Dermis blood vessel endothelial cell (primary cell): ENCODE measurements around the gene TSPAN18. TPM values are rescaled to one million over a fixed set of nuclear protein-coding genes. Genes with fewer than 3 reads are reported as not detected.

Source experiments
- DNase-seq: peaks from one replicate; pipeline ENCODE4 v3.0.0; 2010
- total RNA-seq: library from RNA; depleted of rRNA; stranded (reverse); fragments of >200 nt; gene quantifications from 2 replicates; pipeline ENCODE4 v1.2.3, GENCODE V29; 2014

TSPAN18 gene
- total RNA-seq, 1 donor from 2014 or later: 48.3 TPM

DNA sequence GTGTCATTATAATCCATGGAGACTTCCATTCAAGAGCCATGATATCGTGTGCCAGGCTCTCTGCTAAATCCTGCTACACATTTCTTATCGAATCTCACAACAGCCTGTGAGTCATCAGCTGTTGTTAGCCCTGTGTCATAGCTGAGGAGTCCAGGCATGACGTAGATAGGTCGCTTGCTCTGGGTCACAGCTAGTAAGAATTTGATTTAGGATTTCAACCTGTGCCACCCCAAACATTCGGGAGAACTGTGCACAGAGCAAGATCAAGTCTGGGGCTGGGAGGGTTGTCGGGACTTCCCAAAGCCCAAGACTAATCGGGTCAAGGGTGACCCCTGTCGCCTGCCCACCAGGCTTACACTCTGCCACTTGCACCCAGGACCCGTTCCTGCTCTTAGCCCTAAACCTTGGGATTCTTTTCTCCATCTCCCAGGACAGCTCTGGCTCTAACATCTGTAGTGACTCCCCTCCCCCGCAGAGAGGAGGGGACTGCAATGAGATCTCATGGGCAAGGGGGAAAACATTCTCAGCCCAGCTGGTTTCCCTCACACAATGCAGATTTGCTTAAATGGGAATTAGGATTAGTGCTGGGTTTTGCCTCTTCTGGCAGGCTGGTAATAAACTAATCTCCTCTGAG is 34.3 kb downstream of the TSPAN18 start:
- DNase-seq: peak; percentile 92

DNA sequence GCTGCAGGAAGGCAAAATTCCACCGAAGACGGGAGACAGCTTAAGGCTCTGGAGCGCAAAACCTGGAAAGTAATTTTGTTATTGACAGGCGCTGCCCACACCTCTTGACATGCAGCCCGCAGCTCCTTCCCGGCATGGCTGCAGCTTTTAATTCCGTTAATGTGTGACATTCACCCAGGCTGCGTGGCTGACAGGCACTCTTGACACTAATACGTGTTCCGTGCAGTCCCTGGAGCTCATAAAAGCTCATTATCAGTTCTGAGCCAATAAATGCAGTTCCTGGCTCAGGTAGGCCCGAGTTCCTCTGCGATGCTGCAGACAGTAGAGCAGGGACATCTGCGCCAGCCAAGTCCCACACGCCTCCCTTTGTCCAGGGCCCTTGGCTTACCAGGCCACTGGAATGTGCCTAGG is 34.8 kb downstream of the TSPAN18 start:
- DNase-seq: no peak

DNA sequence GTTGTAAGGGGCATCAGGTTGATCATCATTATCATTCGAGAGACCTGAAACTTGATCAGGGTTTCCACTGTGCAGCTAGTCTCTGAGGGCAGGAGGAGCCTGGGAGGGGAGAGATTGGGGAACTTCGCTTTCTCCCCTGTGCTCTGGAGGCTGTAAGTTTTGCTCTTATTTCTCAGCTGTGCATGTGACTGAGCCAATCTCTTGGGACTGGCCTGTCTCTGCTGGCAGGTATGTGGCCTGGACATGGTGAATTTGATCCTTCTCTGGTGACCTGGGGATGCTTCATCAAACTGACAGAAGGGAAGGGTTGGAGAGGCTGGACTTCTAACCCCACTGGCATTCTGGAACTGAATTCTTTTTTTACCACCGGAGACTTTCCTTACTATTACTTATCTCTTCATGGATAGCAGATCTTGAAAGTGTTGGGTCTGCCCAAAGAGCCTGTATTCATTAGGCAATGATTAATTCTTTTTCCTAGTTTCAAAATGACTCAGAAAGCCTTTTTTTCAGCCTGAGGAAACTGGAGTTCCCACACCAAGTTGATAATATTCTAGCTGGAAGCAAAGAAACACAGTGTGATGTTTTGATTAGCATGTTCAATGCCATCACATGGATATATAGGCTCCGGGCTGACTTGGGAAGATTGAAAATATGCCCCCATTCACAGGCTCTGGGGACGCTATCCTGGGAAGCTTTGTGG is 36.5 kb downstream of the TSPAN18 start:
- DNase-seq: peak; percentile 53

DNA sequence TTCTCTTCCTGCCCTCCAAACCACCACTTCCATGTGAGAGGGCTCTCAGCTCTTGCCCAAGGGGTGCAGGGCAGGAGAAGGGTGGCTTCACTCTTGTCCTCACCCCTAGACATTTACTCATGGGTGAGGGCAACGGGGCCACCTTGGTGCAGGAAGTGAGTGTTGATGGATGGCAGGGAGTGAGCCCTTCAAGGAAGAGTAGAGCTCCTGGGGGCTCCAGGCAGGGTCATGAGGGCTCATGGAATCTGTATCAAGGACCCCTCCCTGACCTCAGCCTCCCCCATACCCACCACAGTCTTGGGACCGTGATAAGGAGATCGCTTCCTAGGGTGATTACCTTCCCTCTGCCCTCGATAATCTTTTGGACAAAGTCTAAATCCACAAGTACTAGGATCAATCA is 37.8 kb downstream of the TSPAN18 start:
- DNase-seq: no peak

- no peak for DNase-seq
Observed at GRCh38 chr11:44765026-44765595, 38.3 kb downstream of the TSPAN18 start.

DNA sequence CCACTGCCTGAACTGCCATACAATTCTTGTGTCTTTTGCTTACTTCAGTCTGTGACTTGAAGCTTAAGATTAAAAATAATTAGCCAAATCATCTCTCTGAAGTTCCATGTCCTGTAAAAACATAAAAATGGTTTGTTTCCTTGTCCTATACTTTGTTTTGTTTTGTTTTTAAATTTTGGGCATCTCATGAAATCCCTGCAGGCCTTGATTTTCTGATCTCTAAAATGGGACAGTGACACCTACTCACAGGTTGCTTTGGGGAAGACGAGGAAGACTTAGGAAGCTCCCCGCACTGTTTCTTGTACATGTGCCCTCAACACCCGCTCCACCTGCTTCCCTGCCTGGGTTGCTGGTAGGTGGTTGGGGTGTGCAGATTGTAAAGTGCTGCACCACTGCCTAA is 38.9 kb downstream of the TSPAN18 start:
- no peak for DNase-seq

GRCh38 chr11:44766112-44766971 is 39.6 kb downstream of the TSPAN18 start:
- DNase-seq: peak; percentile 91

- peak; percentile 46 for DNase-seq
Observed at GRCh38 chr11:44766972-44767278, 40.2 kb downstream of the TSPAN18 start.

- no peak for DNase-seq
Observed at GRCh38 chr11:44767421-44767820, 40.7 kb downstream of the TSPAN18 start.

DNA sequence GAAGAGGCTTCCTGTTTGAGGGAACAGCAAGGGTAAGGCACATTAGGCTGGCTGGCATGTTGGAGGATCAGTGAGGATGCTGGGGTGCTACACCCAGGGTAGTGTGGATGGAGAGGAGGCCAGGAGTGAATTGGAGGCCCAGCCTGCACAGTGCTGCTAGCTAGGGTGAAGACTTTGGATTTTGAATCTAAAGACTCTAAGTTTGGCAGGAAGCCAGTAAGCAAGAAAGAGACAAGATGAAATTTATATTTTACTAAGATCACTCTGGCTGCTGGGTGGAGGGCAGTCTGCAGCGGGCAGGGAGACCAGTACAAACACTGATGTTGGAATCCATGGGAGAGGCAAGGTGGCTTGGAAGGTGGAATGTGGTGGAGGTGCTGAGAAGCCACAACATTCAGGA is 43.6 kb downstream of the TSPAN18 start:
- no peak for DNase-seq

DNA sequence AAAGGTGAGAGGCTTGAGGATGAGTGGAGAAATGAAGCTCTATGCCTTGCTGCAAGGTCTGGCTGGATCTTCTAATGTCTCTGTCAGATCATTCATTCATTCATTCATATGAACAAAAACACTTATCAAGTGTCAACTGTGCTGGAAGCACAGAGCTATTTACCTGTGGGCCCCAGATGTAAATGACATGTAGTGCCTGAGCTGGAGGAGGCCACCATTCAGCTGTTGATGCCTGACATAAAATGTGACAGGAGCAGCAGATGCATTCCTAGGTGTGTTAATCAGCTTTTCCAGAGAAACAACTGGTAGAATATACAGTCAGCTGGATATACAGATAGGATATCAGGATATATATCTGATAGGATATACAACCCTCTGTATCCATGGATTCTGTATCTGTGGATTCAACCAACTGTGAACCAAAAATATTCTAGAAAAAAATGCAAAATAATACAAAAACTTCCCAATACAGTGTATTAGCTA is 44.5 kb downstream of the TSPAN18 start:
- DNase-seq: no peak

DNA sequence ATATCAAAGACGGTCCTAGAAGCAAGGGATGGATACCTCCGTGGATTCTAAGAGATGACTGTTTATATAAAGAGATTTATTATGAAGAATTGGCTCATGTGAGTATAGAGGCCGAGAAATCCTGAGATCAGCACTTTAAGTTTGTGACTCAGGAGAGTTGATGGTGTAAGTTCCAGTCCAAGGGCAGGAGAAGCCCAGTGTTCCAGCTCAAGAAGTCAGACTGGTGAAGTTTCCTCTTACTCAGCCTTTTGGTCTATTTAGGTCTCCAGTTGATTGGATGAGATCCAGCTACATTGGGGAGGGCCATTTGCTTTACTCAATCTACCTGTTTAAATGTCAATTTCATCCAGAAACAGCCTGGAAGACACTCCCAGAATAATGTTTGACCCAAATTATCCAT is 45.1 kb downstream of the TSPAN18 start:
- peak; percentile 36 for DNase-seq

DNA sequence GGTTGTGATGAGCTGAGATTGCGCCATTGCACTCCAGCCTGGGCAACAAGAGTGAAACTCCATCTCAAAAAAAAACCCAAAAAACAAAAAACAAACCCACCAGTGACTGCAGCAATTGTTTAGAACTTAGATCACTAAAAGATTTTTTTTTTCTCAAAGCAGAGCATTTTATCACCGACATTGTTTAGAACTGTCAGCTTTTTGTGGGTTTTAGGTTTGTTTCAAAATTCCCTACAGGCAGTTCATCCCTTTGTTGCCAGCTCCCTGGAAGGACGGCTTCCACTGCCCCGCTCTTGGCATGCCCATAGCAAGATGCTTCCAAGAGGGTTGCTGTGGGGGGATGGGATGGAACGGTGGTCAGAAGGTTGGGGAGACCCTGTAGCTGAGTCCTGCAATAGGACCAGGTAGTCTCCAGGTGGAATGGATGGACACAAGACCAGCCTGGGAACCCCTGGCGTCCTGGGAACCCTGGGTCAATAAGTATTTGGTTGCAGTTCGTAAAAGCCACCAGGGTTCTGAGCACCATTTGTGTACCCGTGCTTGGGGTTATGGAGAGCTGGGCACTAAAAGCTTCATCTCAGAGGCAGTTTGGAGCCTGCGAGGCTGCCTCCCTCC is 46.7 kb downstream of the TSPAN18 start:
- DNase-seq: no peak

- DNase-seq: peak; percentile 45
Observed at GRCh38 chr11:44774108-44774507, 47.3 kb downstream of the TSPAN18 start.

- DNase-seq: peak; percentile 83
Observed at GRCh38 chr11:44774731-44775130, 48.0 kb downstream of the TSPAN18 start.

GRCh38 chr11:44775366-44775984 is 48.7 kb downstream of the TSPAN18 start:
- DNase-seq: peak; percentile 84

DNA sequence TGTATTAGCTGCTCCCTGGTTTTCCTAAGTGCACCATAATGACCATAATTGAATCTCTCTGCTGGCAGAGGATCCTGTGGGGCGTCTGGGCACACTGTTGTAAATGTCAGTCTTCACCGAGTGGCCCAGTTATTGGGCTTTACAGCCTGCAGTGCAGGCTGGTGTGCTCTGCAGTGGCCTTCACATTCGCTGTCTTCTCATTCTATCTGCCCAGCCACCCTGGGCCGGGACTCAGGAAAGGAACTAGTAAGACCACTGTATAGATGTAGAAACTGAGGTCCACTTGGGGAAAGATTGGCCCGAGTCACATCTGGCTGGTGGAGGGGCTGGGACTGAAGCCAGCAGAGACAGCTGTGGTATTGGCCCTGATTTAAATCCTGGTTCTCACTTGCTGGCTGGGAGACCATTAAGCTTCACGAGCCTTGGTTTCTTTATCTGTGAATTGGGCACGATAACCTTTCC is 49.3 kb downstream of the TSPAN18 start:
- DNase-seq: no peak

DNA sequence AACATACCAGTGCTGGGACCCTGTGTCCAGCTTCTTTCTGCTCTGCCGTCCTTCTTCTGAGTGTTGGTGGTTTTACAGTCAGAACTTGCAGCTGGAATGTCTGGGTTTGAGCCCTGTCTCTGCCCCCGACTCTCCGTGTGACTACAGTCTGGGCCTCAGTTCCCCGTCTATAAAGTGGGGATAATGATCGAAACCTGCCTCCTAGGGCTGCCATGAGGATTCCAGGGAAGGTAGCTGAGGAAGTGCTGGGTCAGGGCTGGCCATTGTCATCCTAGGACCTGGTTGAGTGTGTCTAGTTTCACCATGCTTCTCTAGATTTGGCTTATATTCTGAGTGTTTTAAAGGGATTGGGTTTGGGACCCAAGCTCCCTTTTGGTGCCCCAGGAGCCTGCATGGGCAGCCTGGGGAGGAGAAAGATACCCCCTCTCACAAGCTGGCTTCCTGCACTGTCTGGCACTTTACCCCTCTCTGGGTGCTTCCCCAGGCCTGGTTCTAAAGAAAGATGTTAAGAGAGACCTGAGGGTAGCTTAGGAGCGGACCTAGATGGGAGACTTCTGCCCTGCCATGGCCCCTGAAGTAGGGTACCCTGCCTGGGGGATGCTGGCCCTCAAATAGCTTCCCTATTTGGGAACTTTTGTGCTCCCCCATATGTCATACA is 49.9 kb downstream of the TSPAN18 start:
- DNase-seq: no peak

DNA sequence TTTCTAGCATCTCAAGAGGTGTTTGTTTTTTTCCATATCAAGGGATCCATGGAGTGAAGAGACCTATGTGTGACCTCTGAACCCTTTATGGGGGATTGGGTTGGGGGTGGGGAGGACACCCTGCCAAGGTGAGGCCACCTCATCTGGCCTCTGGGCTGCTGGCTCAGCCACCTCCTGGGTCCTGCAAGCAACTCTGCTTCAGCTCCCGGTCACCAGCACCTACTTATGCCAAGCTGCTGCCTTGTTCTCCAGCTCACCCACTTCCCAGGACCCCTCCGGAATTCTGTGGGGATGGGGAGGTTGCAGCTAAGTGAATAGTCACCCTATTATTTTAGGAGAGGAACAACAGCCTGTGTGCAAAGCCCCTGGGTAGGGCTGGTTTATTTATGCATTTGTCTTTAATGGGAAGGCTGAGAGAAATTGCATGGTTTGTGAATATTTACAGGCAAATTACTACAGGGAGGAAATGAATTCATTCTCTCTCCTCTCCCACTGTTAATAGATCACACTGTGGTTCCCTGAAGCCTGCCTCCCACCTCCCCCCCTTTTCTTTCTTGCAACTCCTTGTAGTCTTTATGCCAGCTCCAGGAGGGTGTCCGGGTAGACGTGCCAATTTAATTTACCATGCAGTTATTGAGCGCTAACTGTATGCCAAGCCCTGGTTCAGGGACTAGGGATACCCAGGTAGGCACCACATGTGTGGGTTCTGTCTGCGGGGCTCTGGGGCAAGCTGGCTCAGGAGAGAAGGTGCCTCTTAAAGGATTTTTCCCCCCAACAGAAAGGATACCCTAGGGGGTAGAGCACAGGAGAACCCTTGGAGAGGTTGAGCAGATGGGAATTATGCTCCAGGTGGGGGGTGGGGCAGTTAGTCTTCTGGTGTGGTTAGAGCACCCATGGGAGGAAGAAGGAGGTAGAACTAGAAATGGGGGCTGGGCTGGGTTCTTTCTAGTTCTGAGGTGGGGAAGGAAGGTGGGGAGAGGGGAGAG is 50.7 kb downstream of the TSPAN18 start:
- DNase-seq: no peak
